ENCODE measurements around the gene FIGNL1.
"Not testable (repeated sequence)": the region's sequence is repeated elsewhere in the genome, so short reads cannot be mapped to it uniquely, and the experiment has no call there.

DNA sequence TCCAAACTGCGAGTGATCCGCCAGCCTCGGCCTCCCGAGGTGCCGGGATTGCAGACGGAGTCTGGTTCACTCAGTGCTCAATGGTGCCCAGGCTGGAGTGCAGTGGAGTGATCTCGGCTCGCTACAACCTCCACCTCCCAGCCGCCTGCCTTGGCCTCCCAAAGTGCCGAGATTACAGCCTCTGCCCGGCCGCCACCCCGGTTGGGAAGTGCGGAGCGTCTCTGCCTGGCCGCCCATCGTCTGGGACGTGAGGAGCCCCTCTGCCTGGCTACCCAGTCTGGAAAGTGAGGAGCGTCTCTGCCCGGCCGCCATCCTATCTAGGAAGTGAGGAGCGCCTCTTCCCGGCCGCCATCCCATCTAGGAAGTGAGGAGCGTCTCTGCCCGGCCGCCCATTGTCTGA, 9.0 kb upstream of the FIGNL1 start:
- TF ChIP-seq, protein P1, sequence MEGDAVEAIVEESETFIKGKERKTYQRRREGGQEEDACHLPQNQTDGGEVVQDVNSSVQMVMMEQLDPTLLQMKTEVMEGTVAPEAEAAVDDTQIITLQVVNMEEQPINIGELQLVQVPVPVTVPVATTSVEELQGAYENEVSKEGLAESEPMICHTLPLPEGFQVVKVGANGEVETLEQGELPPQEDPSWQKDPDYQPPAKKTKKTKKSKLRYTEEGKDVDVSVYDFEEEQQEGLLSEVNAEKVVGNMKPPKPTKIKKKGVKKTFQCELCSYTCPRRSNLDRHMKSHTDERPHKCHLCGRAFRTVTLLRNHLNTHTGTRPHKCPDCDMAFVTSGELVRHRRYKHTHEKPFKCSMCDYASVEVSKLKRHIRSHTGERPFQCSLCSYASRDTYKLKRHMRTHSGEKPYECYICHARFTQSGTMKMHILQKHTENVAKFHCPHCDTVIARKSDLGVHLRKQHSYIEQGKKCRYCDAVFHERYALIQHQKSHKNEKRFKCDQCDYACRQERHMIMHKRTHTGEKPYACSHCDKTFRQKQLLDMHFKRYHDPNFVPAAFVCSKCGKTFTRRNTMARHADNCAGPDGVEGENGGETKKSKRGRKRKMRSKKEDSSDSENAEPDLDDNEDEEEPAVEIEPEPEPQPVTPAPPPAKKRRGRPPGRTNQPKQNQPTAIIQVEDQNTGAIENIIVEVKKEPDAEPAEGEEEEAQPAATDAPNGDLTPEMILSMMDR (IDR thresholded peaks at IDR 0.05), result not testable (repeated sequence)
- TF ChIP-seq POLR2A (IDR thresholded peaks at IDR 0.05), result not testable (repeated sequence)
